ENCODE data around the gene TBC1D14.
"Not testable (repeated sequence)": the region's sequence is repeated elsewhere in the genome, so short reads cannot be mapped to it uniquely, and the experiment has no call there.

- not testable (repeated sequence) for TF ChIP-seq POLR2A (IDR thresholded peaks at IDR 0.05); EP300 (IDR thresholded peaks at IDR 0.05; ENCODE audit: low read depth)
- TF ChIP-seq, protein P1, sequence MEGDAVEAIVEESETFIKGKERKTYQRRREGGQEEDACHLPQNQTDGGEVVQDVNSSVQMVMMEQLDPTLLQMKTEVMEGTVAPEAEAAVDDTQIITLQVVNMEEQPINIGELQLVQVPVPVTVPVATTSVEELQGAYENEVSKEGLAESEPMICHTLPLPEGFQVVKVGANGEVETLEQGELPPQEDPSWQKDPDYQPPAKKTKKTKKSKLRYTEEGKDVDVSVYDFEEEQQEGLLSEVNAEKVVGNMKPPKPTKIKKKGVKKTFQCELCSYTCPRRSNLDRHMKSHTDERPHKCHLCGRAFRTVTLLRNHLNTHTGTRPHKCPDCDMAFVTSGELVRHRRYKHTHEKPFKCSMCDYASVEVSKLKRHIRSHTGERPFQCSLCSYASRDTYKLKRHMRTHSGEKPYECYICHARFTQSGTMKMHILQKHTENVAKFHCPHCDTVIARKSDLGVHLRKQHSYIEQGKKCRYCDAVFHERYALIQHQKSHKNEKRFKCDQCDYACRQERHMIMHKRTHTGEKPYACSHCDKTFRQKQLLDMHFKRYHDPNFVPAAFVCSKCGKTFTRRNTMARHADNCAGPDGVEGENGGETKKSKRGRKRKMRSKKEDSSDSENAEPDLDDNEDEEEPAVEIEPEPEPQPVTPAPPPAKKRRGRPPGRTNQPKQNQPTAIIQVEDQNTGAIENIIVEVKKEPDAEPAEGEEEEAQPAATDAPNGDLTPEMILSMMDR (IDR thresholded peaks at IDR 0.05), result not testable (repeated sequence)
Observed at GRCh38 chr4:7079909-7080308, 170.3 kb downstream of the TBC1D14 start.

Measured in transverse colon (tissue), 3 donors.